HepG2 (cell line): Measurements from ENCODE around the gene PSMB10. TPM values are rescaled to one million over a fixed set of nuclear protein-coding genes. Genes with fewer than 3 reads are reported as not detected.

Source experiments
- HNF1A ChIP-seq, 2 experiments: sonication (generic) in 1 of 2; formaldehyde crosslinking in 1 of 2; IDR thresholded peaks; 2 replicates each; pipeline versions ENCODE4 v1.4.0 to v1.6.1; 2016 to 2020; ENCODE audit warnings: borderline replicate concordance in 1 of 2, low read depth in 1 of 2, mild to moderate bottlenecking in 1 of 2, missing genetic modification reagents in 1 of 2
- IKZF4 ChIP-seq: sonication (generic); formaldehyde crosslinking; IDR thresholded peaks from 2 replicates; pipeline ENCODE4 v1.5.1; 2020; ENCODE audit warnings: borderline replicate concordance, mild to moderate bottlenecking, low read depth, missing genetic modification reagents; ENCODE audit errors: not compliant biosample characterization
- NFYB ChIP-seq: sonication (generic); formaldehyde crosslinking; IDR thresholded peaks from 2 replicates; pipeline ENCODE4 v1.4.0; 2020; ENCODE audit warnings: missing genetic modification reagents
- RBM22 ChIP-seq: fragments of 200-400 bp; formaldehyde crosslinking; optimal IDR thresholded peaks from 2 replicates; pipeline ENCODE3; 2017; ENCODE audit warnings: mild to moderate bottlenecking, low read length, moderate library complexity
- SALL2 ChIP-seq: sonication (generic); formaldehyde crosslinking; IDR thresholded peaks from 2 replicates; pipeline ENCODE4 v1.8.1; 2023; ENCODE audit warnings: mild to moderate bottlenecking, missing genetic modification reagents, inconsistent platforms
- ZMAT5 ChIP-seq: sonication (generic); formaldehyde crosslinking; IDR thresholded peaks from 2 replicates; pipeline ENCODE4 v1.5.0; 2020; ENCODE audit warnings: mild to moderate bottlenecking, low read depth, missing genetic modification reagents, borderline replicate concordance
- ZNF547 ChIP-seq: sonication (generic); formaldehyde crosslinking; IDR thresholded peaks from 2 replicates; pipeline ENCODE4 v1.5.1; 2020; ENCODE audit warnings: mild to moderate bottlenecking, missing genetic modification reagents
- polyA plus RNA-seq, 8 experiments: library from polyadenylated mRNA; depleted of rRNA in 3 of 8; stranded (reverse) in 7 of 8; unstranded in 1 of 8; fragments of >200 nt; fragmentation: Illumina TruSeq in 4 of 8; extraction: Trizol in 4 of 8; gene quantifications; 2 replicates each; pipeline versions ENCODE4 v1.2.1 to v1.2.3, GENCODE V29; 2011 to 2016; ENCODE audit warnings: low read depth in 4 of 8, missing spikeins in 1 of 8, mixed read lengths in 1 of 8; ENCODE audit not compliant: insufficient read depth in 1 of 8
- small RNA-seq, 3 experiments: library from RNA; depleted of rRNA; stranded (forward); fragments of <200 nt; gene quantifications; one replicate each; pipeline ENCODE3, GENCODE V24; 2012; ENCODE audit warnings: low read depth in 2 of 3, low replicate concordance in 1 of 3; ENCODE audit not compliant: insufficient read length in 3 of 3, insufficient read depth in 2 of 3
- total RNA-seq, 5 experiments: library from RNA; depleted of rRNA; stranded (reverse); fragments of >200 nt; fragmentation: Illumina TruSeq; extraction: Trizol; gene quantifications; 2 replicates each; pipeline ENCODE4 v1.2.3, GENCODE V29; 2016; ENCODE audit warnings: low read depth in 1 of 5
- TF ChIP-seq, protein P1 (sequence below): sonication (generic); formaldehyde crosslinking; IDR thresholded peaks from 2 replicates; pipeline ENCODE4 v1.8.0; 2023; ENCODE audit warnings: mild to moderate bottlenecking, missing genetic modification reagents
- TF ChIP-seq, protein P2 (sequence below): sonication (generic); formaldehyde crosslinking; IDR thresholded peaks from 2 replicates; pipeline ENCODE4 v1.4.0; 2020; ENCODE audit warnings: missing genetic modification reagents

Gene PSMB10
- total and polyA plus RNA-seq, 2 of the 13 experiments (the other 11 are each of a cell fraction or from before 2014, with no cell fraction given) = 12.7 to 65.9 TPM

DNA sequence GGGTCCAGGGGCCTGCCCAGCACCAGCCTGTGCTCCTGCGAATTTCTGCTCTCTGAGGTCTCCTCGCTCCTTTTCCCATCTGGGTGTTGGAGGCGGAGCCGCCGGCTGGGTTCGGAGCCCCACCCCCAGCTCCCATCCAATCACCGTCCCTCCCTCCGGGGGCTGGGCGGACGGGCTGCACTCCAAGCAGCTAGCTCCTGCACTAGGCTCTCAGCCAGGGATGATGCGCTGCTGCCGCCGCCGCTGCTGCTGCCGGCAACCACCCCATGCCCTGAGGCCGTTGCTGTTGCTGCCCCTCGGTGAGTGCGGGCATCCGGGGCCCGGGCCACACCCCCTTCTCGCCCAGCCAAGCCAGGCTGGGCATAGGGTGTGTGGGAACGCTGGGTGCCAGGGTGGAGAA, 52.0 kb downstream of the PSMB10 start, which contains the start of gene NRN1L (continued):
- TF ChIP-seq, protein P1, sequence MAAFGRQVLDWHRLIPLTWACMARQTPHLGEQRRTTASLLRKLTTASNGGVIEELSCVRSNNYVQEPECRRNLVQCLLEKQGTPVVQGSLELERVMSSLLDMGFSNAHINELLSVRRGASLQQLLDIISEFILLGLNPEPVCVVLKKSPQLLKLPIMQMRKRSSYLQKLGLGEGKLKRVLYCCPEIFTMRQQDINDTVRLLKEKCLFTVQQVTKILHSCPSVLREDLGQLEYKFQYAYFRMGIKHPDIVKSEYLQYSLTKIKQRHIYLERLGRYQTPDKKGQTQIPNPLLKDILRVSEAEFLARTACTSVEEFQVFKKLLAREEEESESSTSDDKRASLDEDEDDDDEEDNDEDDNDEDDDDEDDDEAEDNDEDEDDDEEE (CRISPR knock-in tag) = no peak
- TF ChIP-seq NFYB (peak; percentile 33; the same call in 1 of the 2 replicates), HNF1A (IDR thresholded peaks at IDR 0.05; ENCODE audit: low read depth) (no peak), HNF1A (CRISPR knock-in tag; IDR thresholded peaks at IDR 0.05; ENCODE audit: borderline replicate concordance) (no peak), SALL2 (CRISPR knock-in tag) (no peak), ZNF547 (CRISPR knock-in tag) (no peak), ZMAT5 (no peak), IKZF4 (no peak), RBM22 (peak; percentile 31)
- TF ChIP-seq, protein P2, sequence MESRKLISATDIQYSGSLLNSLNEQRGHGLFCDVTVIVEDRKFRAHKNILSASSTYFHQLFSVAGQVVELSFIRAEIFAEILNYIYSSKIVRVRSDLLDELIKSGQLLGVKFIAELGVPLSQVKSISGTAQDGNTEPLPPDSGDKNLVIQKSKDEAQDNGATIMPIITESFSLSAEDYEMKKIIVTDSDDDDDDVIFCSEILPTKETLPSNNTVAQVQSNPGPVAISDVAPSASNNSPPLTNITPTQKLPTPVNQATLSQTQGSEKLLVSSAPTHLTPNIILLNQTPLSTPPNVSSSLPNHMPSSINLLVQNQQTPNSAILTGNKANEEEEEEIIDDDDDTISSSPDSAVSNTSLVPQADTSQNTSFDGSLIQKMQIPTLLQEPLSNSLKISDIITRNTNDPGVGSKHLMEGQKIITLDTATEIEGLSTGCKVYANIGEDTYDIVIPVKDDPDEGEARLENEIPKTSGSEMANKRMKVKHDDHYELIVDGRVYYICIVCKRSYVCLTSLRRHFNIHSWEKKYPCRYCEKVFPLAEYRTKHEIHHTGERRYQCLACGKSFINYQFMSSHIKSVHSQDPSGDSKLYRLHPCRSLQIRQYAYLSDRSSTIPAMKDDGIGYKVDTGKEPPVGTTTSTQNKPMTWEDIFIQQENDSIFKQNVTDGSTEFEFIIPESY (CRISPR knock-in tag) = peak; percentile 43; the same call in 1 of the 2 replicates

Small RNA genes within 50 kb of the gene (small RNA-seq; reads per million reads assigned to genes)
- gene NRN1L = 0 reads per million in 3 experiments

Other genes with a start within 250 kb of the PSMB10 start
- 17.2 and 17.6 TPM in 2 replicates for gene GFOD2, start 217.5 kb downstream of the PSMB10 start, total RNA-seq (2016; rRNA removed; fragmentation: Illumina TruSeq; extraction: Trizol)
- 11.1 and 12.8 TPM in 2 replicates for gene GFOD2, start 217.5 kb downstream of the PSMB10 start, polyA plus RNA-seq (2011; rRNA removed)
- 8.5 and 9.2 TPM in 2 replicates for gene RANBP10, start 130.3 kb downstream of the PSMB10 start, total RNA-seq (2016; rRNA removed; fragmentation: Illumina TruSeq; extraction: Trizol)
- 22.7 and 24.5 TPM in 2 replicates for gene RANBP10, start 130.3 kb downstream of the PSMB10 start, polyA plus RNA-seq (2011; rRNA removed)
- gene TSNAXIP1, start 130.0 kb downstream of the PSMB10 start, total RNA-seq (2016; rRNA removed; fragmentation: Illumina TruSeq; extraction: Trizol) = 0.10 and 0.86 TPM in 2 replicates
- 0.37 and 0.61 TPM in 2 replicates for gene TSNAXIP1, start 130.0 kb downstream of the PSMB10 start, polyA plus RNA-seq (2011; rRNA removed)
- gene THAP11, start 94.5 kb downstream of the PSMB10 start, total RNA-seq (2016; rRNA removed; fragmentation: Illumina TruSeq; extraction: Trizol) = 53.4 and 53.8 TPM in 2 replicates
- 44.2 and 45.5 TPM in 2 replicates for gene THAP11, start 94.5 kb downstream of the PSMB10 start, polyA plus RNA-seq (2011; rRNA removed)
- 214 and 224 TPM in 2 replicates for gene NUTF2, start 89.9 kb downstream of the PSMB10 start, total RNA-seq (2016; rRNA removed; fragmentation: Illumina TruSeq; extraction: Trizol)
- 168 and 198 TPM in 2 replicates for gene NUTF2, start 89.9 kb downstream of the PSMB10 start, polyA plus RNA-seq (2011; rRNA removed)
- 24.8 and 43.3 TPM in 2 replicates for gene CENPT, start 89.2 kb downstream of the PSMB10 start, total RNA-seq (2016; rRNA removed; fragmentation: Illumina TruSeq; extraction: Trizol)
- gene CENPT, start 89.2 kb downstream of the PSMB10 start, polyA plus RNA-seq (2011; rRNA removed) = 40.9 and 51.3 TPM in 2 replicates
- 53.4 and 59.1 TPM in 2 replicates for gene EDC4, start 63.8 kb downstream of the PSMB10 start, total RNA-seq (2016; rRNA removed; fragmentation: Illumina TruSeq; extraction: Trizol)
- gene EDC4, start 63.8 kb downstream of the PSMB10 start, polyA plus RNA-seq (2011; rRNA removed) = 51.4 and 65.8 TPM in 2 replicates
- gene NRN1L, start 52.0 kb downstream of the PSMB10 start, total RNA-seq (2016; rRNA removed; fragmentation: Illumina TruSeq; extraction: Trizol) = 0.53 TPM in 1 of 2 replicates, not detected in the other
- gene NRN1L, start 52.0 kb downstream of the PSMB10 start, polyA plus RNA-seq (2011; rRNA removed) = 1.2 and 1.3 TPM in 2 replicates
- 8.4 and 12.9 TPM in 2 replicates for gene PSKH1, start 43.6 kb downstream of the PSMB10 start, total RNA-seq (2016; rRNA removed; fragmentation: Illumina TruSeq; extraction: Trizol)
- gene PSKH1, start 43.6 kb downstream of the PSMB10 start, polyA plus RNA-seq (2011; rRNA removed) = 19.1 and 45.7 TPM in 2 replicates
- 1.1 and 2.7 TPM in 2 replicates for gene CTRL, start 5.0 kb downstream of the PSMB10 start, total RNA-seq (2016; rRNA removed; fragmentation: Illumina TruSeq; extraction: Trizol)
- gene CTRL, start 5.0 kb downstream of the PSMB10 start, polyA plus RNA-seq (2011; rRNA removed) = 1.7 and 1.9 TPM in 2 replicates
- 13.2 and 36.1 TPM in 2 replicates for gene LCAT, start 7.3 kb upstream of the PSMB10 start, total RNA-seq (2016; rRNA removed; fragmentation: Illumina TruSeq; extraction: Trizol)
- gene LCAT, start 7.3 kb upstream of the PSMB10 start, polyA plus RNA-seq (2011; rRNA removed) = 38.9 and 46.0 TPM in 2 replicates
- 23.1 and 65.1 TPM in 2 replicates for gene SLC12A4, start 31.8 kb upstream of the PSMB10 start, total RNA-seq (2016; rRNA removed; fragmentation: Illumina TruSeq; extraction: Trizol)
- 84.3 and 134 TPM in 2 replicates for gene SLC12A4, start 31.8 kb upstream of the PSMB10 start, polyA plus RNA-seq (2011; rRNA removed)
- not detected in 2 replicates for gene DPEP3, start 43.6 kb upstream of the PSMB10 start, total RNA-seq (2016; rRNA removed; fragmentation: Illumina TruSeq; extraction: Trizol)
- not detected in 2 replicates for gene DPEP3, start 43.6 kb upstream of the PSMB10 start, polyA plus RNA-seq (2011; rRNA removed)
- gene DPEP2, start 62.6 kb upstream of the PSMB10 start, total RNA-seq (2016; rRNA removed; fragmentation: Illumina TruSeq; extraction: Trizol) = not detected in 2 replicates
- gene DPEP2, start 62.6 kb upstream of the PSMB10 start, polyA plus RNA-seq (2011; rRNA removed) = 0.18 and 0.26 TPM in 2 replicates
- gene DPEP2NB, start 79.1 kb upstream of the PSMB10 start, total RNA-seq (2016; rRNA removed; fragmentation: Illumina TruSeq; extraction: Trizol) = not detected in 2 replicates
- gene DPEP2NB, start 79.1 kb upstream of the PSMB10 start, polyA plus RNA-seq (2011; rRNA removed) = not detected in 2 replicates
- 16.4 and 18.4 TPM in 2 replicates for gene DDX28, start 86.4 kb upstream of the PSMB10 start, total RNA-seq (2016; rRNA removed; fragmentation: Illumina TruSeq; extraction: Trizol)
- gene DDX28, start 86.4 kb upstream of the PSMB10 start, polyA plus RNA-seq (2011; rRNA removed) = 13.6 and 14.1 TPM in 2 replicates
- gene DUS2, start 86.4 kb upstream of the PSMB10 start, total RNA-seq (2016; rRNA removed; fragmentation: Illumina TruSeq; extraction: Trizol) = 25.1 and 25.9 TPM in 2 replicates
- 17.8 and 22.6 TPM in 2 replicates for gene DUS2, start 86.4 kb upstream of the PSMB10 start, polyA plus RNA-seq (2011; rRNA removed)
- gene NFATC3, start 148.5 kb upstream of the PSMB10 start, total RNA-seq (2016; rRNA removed; fragmentation: Illumina TruSeq; extraction: Trizol) = 52.6 and 63.2 TPM in 2 replicates
- gene NFATC3, start 148.5 kb upstream of the PSMB10 start, polyA plus RNA-seq (2011; rRNA removed) = 52.7 and 62.7 TPM in 2 replicates